Measurements from ENCODE around the gene L3MBTL3. TPM values are rescaled to one million over a fixed set of nuclear protein-coding genes. Genes with fewer than 3 reads are reported as not detected.

L3MBTL3 gene
- 10 to 100 TPM; 23.7 to 39.7 TPM for total RNA-seq
- polyA plus RNA-seq (2013, experiment 1 of 2) = 13.7 TPM
- polyA plus RNA-seq (2013, experiment 2 of 2) = 14.0 TPM
- long read RNA-seq, experiment 1, partial matches to known transcripts = 7 of 8 reads
- long read RNA-seq, experiment 1, other reads (novel, unspliced or antisense) = 1 of 8 reads
- long read RNA-seq, experiment 2, full-length matches to known transcripts = 12 of 35 reads
- long read RNA-seq, experiment 2, partial matches to known transcripts = 5 of 35 reads
- long read RNA-seq, experiment 2, other reads (novel, unspliced or antisense) = 18 of 35 reads
- long read RNA-seq, experiment 3, full-length matches to known transcripts = 5 of 22 reads
- long read RNA-seq, experiment 3, partial matches to known transcripts = 5 of 22 reads
- long read RNA-seq, experiment 3, other reads (novel, unspliced or antisense) = 12 of 22 reads
- long read RNA-seq, experiment 4, partial matches to known transcripts = 9 of 9 reads
- long read RNA-seq, experiment 4, other reads (novel, unspliced or antisense) = 0 of 9 reads

- Histone ChIP-seq H3K9me3 (ENCODE audit: control insufficient read depth, low read length) (no peaks in the 10 kb centered on the region), H3K4me3 (ENCODE audit: low read length) (peak within 1 kb of the TSS; percentile 94), H3K27me3 (ENCODE audit: control insufficient read depth, insufficient read depth, low read length, poor library complexity, severe bottlenecking) (no peaks in the 10 kb centered on the region), H3K4me1 (ENCODE audit: control insufficient read depth, insufficient read depth, low read length) (no peaks in the 10 kb centered on the region), H3K36me3 (ENCODE audit: control insufficient read depth, insufficient read depth, low read length) (no peaks in the 10 kb centered on the region), H3K27ac (ENCODE audit: low read depth, low read length) (peak within 1 kb of the TSS; percentile 38), H3K9ac (ENCODE audit: extremely low read depth, low read length, poor library complexity, severe bottlenecking) (peak within 1 kb of the TSS; percentile 59)
- WGBS, 2 experiments (ENCODE audit: insufficient coverage in 1 of 2, insufficient read length in 1 of 2) = 2 to 3% methylated on average over 10 to 27 of the region's 27 CpGs
- Mint-ChIP-seq H3K36me3 (ENCODE audit: low read depth) (peaks cover 2% of the 10 kb centered on the region), H3K9me3 (no peaks in the 10 kb centered on the region), H3K4me3 (peak within 1 kb of the TSS; percentile 91), H3K27me3 (ENCODE audit: insufficient read depth) (no peaks in the 10 kb centered on the region), H3K27ac (peak within 1 kb of the TSS; percentile 83), H3K4me1 (peaks cover 19% of the 10 kb centered on the region)
- DNase-seq = peak; percentile 96
- no peak for TF ChIP-seq CTCF (conservative IDR thresholded peaks at IDR 0.05)
These were observed at the start of gene L3MBTL3 for GRCh38 chr6:130018292-130018743. Gene L3MBTL3, plus strand, starts transcription at chr6:130018581. Its CDS starts 24,119 bp downstream, at chr6:130042700.

GRCh38 chr6:129969064-129969463 lies 49.3 kb upstream of the L3MBTL3 start:
- DNase-seq = peak; percentile 72
- no peaks in the 10 kb centered on the region for H3K27me3 ChIP-seq (ENCODE audit: control insufficient read depth, insufficient read depth, low read length, poor library complexity, severe bottlenecking)
- H3K27ac Mint-ChIP-seq = no peak overlapping the region
- no peaks in the 10 kb centered on the region for H3K27me3 Mint-ChIP-seq (ENCODE audit: insufficient read depth)
- no peak overlapping the region for H3K4me3 ChIP-seq (ENCODE audit: low read length)
- H3K9me3 Mint-ChIP-seq = peaks cover 5% of the 10 kb centered on the region
- no peaks in the 10 kb centered on the region for H3K36me3 ChIP-seq (ENCODE audit: control insufficient read depth, insufficient read depth, low read length)
- 60 to 66% methylated on average over 1 to 2 of the region's 2 CpGs for WGBS, 2 experiments (ENCODE audit: insufficient coverage in 1 of 2, insufficient read length in 1 of 2)
- peaks cover 7% of the 10 kb centered on the region for H3K9me3 ChIP-seq (ENCODE audit: control insufficient read depth, low read length)
- no peaks in the 10 kb centered on the region for H3K36me3 Mint-ChIP-seq (ENCODE audit: low read depth)
- H3K4me1 Mint-ChIP-seq = peaks cover 3% of the 10 kb centered on the region
- H3K9ac ChIP-seq (ENCODE audit: extremely low read depth, low read length, poor library complexity, severe bottlenecking) = no peak overlapping the region
- no peak for TF ChIP-seq CTCF (conservative IDR thresholded peaks at IDR 0.05)
- H3K4me3 Mint-ChIP-seq = no peak overlapping the region
- no peaks in the 10 kb centered on the region for H3K4me1 ChIP-seq (ENCODE audit: control insufficient read depth, insufficient read depth, low read length)
- no peak overlapping the region for H3K27ac ChIP-seq (ENCODE audit: low read depth, low read length)

GRCh38 chr6:129976110-129976509 lies 42.3 kb upstream of the L3MBTL3 start:
- Mint-ChIP-seq H3K9me3 (peaks cover 2% of the 10 kb centered on the region), H3K36me3 (ENCODE audit: low read depth) (no peaks in the 10 kb centered on the region), H3K27me3 (ENCODE audit: insufficient read depth) (no peaks in the 10 kb centered on the region), H3K4me3 (no peak overlapping the region), H3K4me1 (no peaks in the 10 kb centered on the region), H3K27ac (no peak overlapping the region)
- 93% methylated on average over 4 of the region's 4 CpGs; no CpG with 5 or more reads in 1 of the 2 experiments for WGBS, 2 experiments (ENCODE audit: insufficient coverage in 1 of 2, insufficient read length in 1 of 2)
- H3K27ac ChIP-seq (ENCODE audit: low read depth, low read length) = no peak overlapping the region
- no peaks in the 10 kb centered on the region for H3K9me3 ChIP-seq (ENCODE audit: control insufficient read depth, low read length)
- H3K9ac ChIP-seq (ENCODE audit: extremely low read depth, low read length, poor library complexity, severe bottlenecking) = no peak overlapping the region
- H3K4me3 ChIP-seq (ENCODE audit: low read length) = no peak overlapping the region
- H3K36me3 ChIP-seq (ENCODE audit: control insufficient read depth, insufficient read depth, low read length) = no peaks in the 10 kb centered on the region
- no peak for TF ChIP-seq CTCF (conservative IDR thresholded peaks at IDR 0.05)
- H3K4me1 ChIP-seq (ENCODE audit: control insufficient read depth, insufficient read depth, low read length) = no peaks in the 10 kb centered on the region
- no peaks in the 10 kb centered on the region for H3K27me3 ChIP-seq (ENCODE audit: control insufficient read depth, insufficient read depth, low read length, poor library complexity, severe bottlenecking)
- DNase-seq = no peak

All from endodermal cell (in vitro differentiated cells).